Activated T-cell treated with anti-CD3 and anti-CD28 coated beads, Interleukin-2, amount 50 U/mL, for 72 hours (primary cell): ENCODE results near the gene KAT6B. TPM values are rescaled to one million over a fixed set of nuclear protein-coding genes. Genes with fewer than 3 reads are reported as not detected.

Experiments used
- ATAC-seq, 2 donors: fragments of 150-1000 bp; cut with Tn5 transposase; replicated peaks in 1 of 2; 2 replicates each; pipeline ENCODE4 v1.10.0; 2021; ENCODE audit warnings: moderate library complexity in 2 of 2, mild to moderate bottlenecking in 1 of 2
- DNase-seq, 2 donors: peaks; one replicate each; pipeline ENCODE4 v3.0.0; 2021 to 2022; ENCODE audit warnings: mixed read lengths in 1 of 2
- H3K27ac Mint-ChIP-seq: one replicate; pipeline ENCODE4 v1.8.0; 2022; ENCODE audit warnings: mild to moderate bottlenecking, moderate library complexity, mixed read lengths
- H3K27me3 Mint-ChIP-seq: one replicate; pipeline ENCODE4 v1.8.0; 2022; ENCODE audit warnings: low read depth, mixed read lengths
- H3K36me3 Mint-ChIP-seq, 2 donors: one replicate each; pipeline ENCODE4 v1.8.0; 2022; ENCODE audit warnings: mixed read lengths in 2 of 2, mild to moderate bottlenecking in 1 of 2; ENCODE audit not compliant: insufficient read depth in 2 of 2
- H3K4me1 Mint-ChIP-seq: one replicate; pipeline ENCODE4 v1.8.0; 2022; ENCODE audit warnings: low read depth, mixed read lengths
- H3K4me3 Mint-ChIP-seq, 2 donors: one replicate each; pipeline ENCODE4 v1.8.0; 2022; ENCODE audit warnings: mild to moderate bottlenecking in 2 of 2, mixed read lengths in 2 of 2, moderate library complexity in 2 of 2
- H3K9me3 Mint-ChIP-seq, 2 donors: one replicate each; pipeline ENCODE4 v1.8.0; 2022; ENCODE audit warnings: mixed read lengths in 2 of 2
- total RNA-seq, 2 donors: library from RNA; stranded (reverse); gene quantifications; one replicate each; pipeline ENCODE4 v1.2.3, GENCODE V29; 2022

Gene KAT6B
- total RNA-seq, 2 donors from 2014 or later = 27.9 to 29.8 TPM

DNA sequence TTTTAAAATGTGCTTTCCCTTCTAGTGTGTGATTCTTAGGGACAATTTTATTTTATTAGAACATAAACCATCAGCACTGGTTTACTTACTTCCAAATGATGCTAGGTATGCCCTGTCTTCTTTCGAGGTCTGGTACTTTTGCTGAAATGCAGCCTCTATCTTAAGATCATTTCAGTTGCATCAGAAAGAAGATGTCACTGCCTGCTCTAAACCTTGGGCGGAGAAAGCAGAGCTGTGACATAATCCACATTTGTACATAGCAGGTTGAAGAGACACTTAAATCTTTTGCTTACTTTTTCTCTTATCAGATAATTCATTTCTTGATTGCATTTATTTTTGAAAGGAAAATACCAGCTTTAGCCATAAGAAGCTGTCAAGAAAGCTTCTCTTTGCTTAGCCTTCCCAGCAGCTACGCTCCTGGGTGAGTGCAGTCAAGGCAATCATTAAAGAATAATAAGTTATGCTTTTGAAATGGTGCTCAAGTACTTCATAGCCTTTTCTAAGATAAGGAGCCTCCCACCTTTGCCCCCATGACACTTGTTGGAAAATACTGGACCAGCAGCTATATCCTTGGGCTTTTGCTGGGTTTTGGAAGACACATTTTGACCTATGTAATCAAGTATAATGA is 176.7 kb downstream of the KAT6B start:
- no peak overlapping the region for H3K4me3 Mint-ChIP-seq

DNA sequence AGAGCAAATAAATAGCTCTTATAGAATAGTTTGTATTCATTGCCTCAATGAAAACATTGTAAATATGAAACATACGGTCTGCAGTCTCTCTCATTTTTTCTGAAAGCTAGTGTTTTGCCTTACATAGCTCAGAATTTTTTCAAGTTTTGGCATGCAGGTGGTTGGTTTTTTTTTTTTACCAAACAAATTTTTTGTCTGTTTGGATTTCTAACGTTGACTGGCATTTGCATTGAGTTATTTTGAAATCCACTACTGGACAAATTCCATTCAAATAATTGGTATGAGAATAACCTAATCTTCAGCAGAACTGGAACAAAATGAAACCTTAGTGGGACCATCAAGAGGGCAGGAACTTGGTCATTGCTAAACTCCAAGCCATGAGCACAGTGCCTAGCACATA is 177.5 kb downstream of the KAT6B start:
- no peaks in the 10 kb centered on the region for H3K27me3 Mint-ChIP-seq
- H3K27ac Mint-ChIP-seq = no peak overlapping the region
- ATAC-seq (no peak), DNase-seq (no peak)
- no peaks in the 10 kb centered on the region for H3K9me3 Mint-ChIP-seq
- peaks cover 39% of the 10 kb centered on the region for H3K4me1 Mint-ChIP-seq
- H3K36me3 Mint-ChIP-seq = peaks cover 0 to 1% of the 10 kb centered on the region in 2 donors
- no peak overlapping the region for H3K4me3 Mint-ChIP-seq

More for the DNA sequence above, 176.7 kb downstream of the KAT6B start:
- no peak for ATAC-seq
- Mint-ChIP-seq H3K36me3 (peaks cover 0 to 1% of the 10 kb centered on the region in 2 donors), H3K27ac (no peak overlapping the region), H3K27me3 (no peaks in the 10 kb centered on the region), H3K9me3 (no peaks in the 10 kb centered on the region), H3K4me1 (peaks cover 34% of the 10 kb centered on the region)
- DNase-seq = no peak

DNA sequence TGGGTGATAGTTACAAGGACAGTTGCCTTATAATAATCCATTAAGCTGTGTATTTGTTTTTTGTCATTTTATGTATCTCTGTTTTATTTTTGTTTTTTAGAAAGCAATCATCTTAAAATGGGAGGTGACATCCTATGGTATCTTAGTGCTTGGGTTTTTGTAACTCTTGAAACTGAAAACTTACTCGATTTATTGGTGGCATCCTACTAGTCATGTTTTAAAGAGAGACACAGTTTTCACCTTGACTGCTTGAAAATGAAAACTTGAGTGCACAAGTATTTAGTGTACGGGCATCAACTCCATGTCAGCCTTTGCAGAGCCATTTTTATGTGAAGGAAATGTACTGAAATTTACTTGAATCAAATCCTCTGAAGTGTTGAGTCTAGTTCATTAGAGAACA is 181.2 kb downstream of the KAT6B start:
- Mint-ChIP-seq H3K36me3 (peaks cover 0 to 1% of the 10 kb centered on the region in 2 donors), H3K9me3 (no peaks in the 10 kb centered on the region), H3K4me3 (peak overlapping the region; percentile 26 to 48), H3K4me1 (peaks cover 20% of the 10 kb centered on the region), H3K27me3 (no peaks in the 10 kb centered on the region), H3K27ac (peak overlapping the region; percentile 29)
- ATAC-seq = no peak
- DNase-seq = no peak

DNA sequence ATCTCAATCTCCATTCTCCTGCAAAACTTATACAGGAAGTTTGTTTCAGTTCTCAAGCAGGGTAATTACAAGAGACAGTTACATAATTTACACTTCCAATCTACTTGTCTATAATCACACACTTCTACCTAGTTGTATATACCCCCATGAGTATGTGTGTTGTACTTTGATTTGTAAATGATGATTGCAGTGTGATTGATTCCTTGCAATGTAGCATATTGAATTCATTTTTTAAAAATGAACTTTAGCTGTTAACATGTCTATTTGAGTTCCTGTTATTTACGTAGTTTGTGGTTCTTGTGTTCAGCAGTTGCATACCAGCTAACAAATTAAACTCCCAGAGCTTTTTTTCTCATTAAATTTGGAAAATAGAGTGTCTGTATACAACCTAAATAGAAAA is 182.6 kb downstream of the KAT6B start:
- Mint-ChIP-seq H3K4me1 (peaks cover 33% of the 10 kb centered on the region), H3K4me3 (peak overlapping the region in 1 of 2 donors; percentile 35), H3K9me3 (no peaks in the 10 kb centered on the region), H3K27me3 (no peaks in the 10 kb centered on the region), H3K27ac (no peak overlapping the region), H3K36me3 (peaks cover 0 to 1% of the 10 kb centered on the region in 2 donors)
- ATAC-seq (no peak), DNase-seq (no peak)

DNA sequence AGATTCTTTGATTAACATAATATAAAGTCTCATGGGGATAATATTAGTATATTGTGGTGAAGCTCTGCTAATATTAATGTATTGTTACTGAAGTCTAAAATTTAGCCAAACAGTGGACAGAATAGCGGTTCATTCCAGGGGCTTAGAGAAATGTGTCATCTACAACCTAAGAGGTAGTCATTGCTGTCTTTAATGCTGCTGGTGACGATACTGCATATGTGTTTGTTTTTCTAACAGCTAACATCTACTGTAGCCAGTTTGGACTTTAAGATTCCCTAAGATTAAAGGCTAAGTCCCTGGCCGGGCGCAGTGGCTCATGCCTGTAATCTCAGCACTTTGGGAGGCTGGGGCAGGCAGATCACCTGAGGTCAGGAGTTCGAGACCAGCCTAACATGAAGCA is 183.0 kb downstream of the KAT6B start:
- H3K4me1 Mint-ChIP-seq = peaks cover 37% of the 10 kb centered on the region
- DNase-seq = no peak
- H3K9me3 Mint-ChIP-seq = no peaks in the 10 kb centered on the region
- ATAC-seq = no peak
- H3K27ac Mint-ChIP-seq = no peak overlapping the region
- H3K36me3 Mint-ChIP-seq = peaks cover 0 to 1% of the 10 kb centered on the region in 2 donors
- H3K27me3 Mint-ChIP-seq = no peaks in the 10 kb centered on the region
- H3K4me3 Mint-ChIP-seq = no peak overlapping the region

DNA sequence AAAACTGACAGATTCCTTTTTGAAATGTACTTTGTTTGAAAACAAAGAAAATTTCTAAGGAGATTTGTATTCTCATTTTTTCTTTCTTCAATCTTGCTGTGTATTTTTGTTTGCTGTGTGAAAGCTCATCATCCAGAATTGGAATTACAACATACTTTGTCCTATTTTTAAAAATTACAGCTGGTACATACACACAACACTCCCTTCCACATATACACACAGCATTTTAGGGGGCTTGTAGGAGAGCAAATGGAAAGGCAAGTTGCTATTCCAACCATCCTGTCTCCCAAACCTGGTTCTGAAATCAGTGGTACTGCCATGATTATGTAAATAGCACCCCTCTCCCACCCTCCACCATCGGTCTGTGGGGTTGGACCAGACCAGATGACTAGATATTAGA is 184.0 kb downstream of the KAT6B start:
- no peaks in the 10 kb centered on the region for H3K27me3 Mint-ChIP-seq
- peaks cover 46% of the 10 kb centered on the region for H3K4me1 Mint-ChIP-seq
- peaks cover 1% of the 10 kb centered on the region in 2 donors for H3K36me3 Mint-ChIP-seq
- DNase-seq (no peak), ATAC-seq (no peak)
- H3K9me3 Mint-ChIP-seq = no peaks in the 10 kb centered on the region
- no peak overlapping the region for H3K27ac Mint-ChIP-seq
- no peak overlapping the region for H3K4me3 Mint-ChIP-seq

DNA sequence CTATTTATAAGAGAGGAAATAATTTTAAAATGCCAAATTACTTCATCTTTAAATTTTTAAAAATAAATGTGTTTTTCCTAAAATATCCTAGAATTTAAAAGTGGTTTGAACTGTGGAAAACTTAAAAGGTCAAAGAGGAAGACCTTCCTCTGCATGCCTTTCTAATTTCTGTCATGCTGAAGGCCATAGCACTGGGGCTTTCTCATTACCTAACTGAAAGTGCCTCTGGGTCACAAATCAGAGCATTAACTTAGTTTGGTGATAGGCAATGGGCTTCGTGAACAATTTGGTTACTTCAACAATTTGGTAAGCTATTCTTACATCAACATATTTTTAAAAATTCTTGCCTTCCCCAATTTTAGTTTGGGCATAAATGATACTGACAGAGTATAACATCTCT is 184.8 kb downstream of the KAT6B start:
- Mint-ChIP-seq H3K9me3 (no peaks in the 10 kb centered on the region), H3K4me3 (no peak overlapping the region), H3K27ac (no peak overlapping the region), H3K36me3 (peaks cover 0 to 1% of the 10 kb centered on the region in 2 donors), H3K27me3 (no peaks in the 10 kb centered on the region), H3K4me1 (peaks cover 47% of the 10 kb centered on the region)
- DNase-seq = no peak
- ATAC-seq = no peak

DNA sequence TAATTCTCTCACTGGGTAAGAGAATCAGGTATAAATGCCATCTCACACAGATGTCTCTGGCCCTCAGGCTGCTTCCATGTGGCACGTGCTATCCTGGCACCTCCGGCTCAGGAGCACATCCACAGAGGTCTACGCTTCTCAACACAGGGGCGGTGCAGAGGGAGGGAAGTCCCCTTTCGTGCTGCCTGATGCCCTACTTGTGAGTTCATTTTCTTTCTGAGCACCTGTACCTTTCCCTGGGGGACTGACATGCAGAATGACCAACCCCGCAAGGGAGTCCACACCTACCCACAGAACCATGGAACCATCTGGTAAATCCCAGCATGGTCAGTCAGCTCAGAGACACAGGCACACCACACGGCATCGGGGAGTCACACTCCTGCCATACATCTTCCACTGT is 186.1 kb downstream of the KAT6B start:
- Mint-ChIP-seq H3K4me1 (peaks cover 40% of the 10 kb centered on the region), H3K27me3 (no peaks in the 10 kb centered on the region), H3K9me3 (no peaks in the 10 kb centered on the region), H3K36me3 (peaks cover 0 to 1% of the 10 kb centered on the region in 2 donors), H3K4me3 (no peak overlapping the region), H3K27ac (peak overlapping the region; percentile 3)
- no peak for ATAC-seq
- DNase-seq = no peak

DNA sequence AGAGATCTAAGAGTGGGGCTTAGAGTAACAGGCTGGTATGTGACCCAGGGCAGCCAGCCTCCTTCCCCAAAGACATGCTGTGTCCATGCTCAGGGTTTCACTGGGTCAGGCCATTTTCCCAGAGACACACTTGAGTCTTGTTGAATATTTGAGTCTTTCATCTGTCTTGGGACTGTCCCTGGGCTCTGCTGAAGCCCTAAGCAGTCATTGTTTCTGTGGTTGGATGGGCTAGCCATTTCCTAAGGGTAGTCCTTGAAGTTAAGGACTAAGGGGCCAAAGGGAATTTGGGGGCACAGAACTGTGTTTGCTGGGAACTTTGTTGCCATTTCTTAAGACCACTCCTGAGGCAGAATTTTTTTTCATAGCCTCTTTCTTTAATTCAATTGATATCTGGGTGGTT is 186.6 kb downstream of the KAT6B start:
- Mint-ChIP-seq H3K9me3 (no peaks in the 10 kb centered on the region), H3K4me1 (peaks cover 35% of the 10 kb centered on the region), H3K27ac (peak overlapping the region; percentile 87), H3K36me3 (peaks cover 0 to 1% of the 10 kb centered on the region in 2 donors), H3K4me3 (peak overlapping the region in 1 of 2 donors; percentile 82), H3K27me3 (no peaks in the 10 kb centered on the region)
- peak; percentile 20 to 22 for ATAC-seq
- no peak for DNase-seq

DNA sequence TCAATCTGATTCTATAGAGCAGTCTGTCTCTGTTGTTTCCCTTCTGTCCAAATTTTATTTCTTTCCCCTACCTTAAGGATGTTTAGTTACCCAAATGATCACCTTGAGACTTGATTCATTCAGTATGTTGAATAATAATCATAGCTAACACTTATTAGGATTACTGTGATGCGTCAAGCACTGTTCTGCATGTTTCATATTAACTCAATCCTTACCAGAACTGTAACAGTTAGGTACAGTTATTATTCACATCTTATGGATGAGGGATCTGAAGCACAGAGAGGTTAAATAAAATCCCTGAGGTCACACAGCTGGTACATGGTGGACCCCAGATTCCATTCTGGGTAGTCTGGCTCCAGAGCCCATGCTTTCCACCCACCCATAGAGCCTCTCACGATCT is 187.1 kb downstream of the KAT6B start:
- ATAC-seq (peak; percentile 57 to 77), DNase-seq (no peak)
- Mint-ChIP-seq H3K4me3 (peak overlapping the region in 1 of 2 donors; percentile 82), H3K4me1 (peaks cover 30% of the 10 kb centered on the region), H3K9me3 (no peaks in the 10 kb centered on the region), H3K27me3 (no peaks in the 10 kb centered on the region), H3K27ac (peak overlapping the region; percentile 87), H3K36me3 (peaks cover 0 to 1% of the 10 kb centered on the region in 2 donors)

DNA sequence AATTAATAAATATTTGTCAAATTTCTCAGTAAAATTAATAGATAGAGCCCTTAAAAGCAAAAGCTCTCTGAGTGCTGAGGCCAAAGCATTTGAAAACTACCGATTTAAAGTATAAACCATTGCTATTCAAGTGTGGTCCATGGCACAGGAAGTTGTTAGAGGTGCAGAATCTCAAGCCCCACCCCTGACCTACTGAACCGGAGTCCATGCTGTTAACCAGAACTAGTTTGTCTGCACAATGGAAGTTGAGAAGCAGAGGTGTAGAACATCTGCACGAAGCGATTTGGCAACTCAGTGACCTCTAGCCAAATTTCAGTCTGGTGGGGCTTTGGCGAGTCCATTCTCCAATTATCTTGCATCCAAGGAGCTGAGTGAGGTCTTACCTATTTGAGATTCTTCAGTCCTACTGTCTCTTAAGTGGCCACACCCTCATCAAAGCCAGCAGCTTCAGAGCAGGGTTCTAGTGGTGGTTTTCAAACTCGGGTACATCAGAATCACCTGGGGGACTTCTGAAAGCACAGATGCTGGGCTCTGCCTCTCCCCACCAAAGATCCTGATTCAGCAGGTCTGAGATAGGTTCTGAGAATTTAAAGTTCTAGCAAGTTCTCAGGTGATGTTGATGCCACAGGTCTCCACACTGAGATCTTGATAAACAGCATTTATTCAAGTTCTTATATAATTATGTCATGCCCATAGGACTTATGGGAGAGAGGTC is 188.3 kb downstream of the KAT6B start:
- H3K4me1 Mint-ChIP-seq = peaks cover 30% of the 10 kb centered on the region
- H3K4me3 Mint-ChIP-seq = peak overlapping the region in 1 of 2 donors; percentile 17
- peak overlapping the region; percentile 45 for H3K27ac Mint-ChIP-seq
- ATAC-seq (peak in 1 of 2 donors; percentile 35), DNase-seq (no peak)
- H3K9me3 Mint-ChIP-seq = no peaks in the 10 kb centered on the region
- H3K27me3 Mint-ChIP-seq = no peaks in the 10 kb centered on the region
- peaks cover 0 to 1% of the 10 kb centered on the region in 2 donors for H3K36me3 Mint-ChIP-seq

DNA sequence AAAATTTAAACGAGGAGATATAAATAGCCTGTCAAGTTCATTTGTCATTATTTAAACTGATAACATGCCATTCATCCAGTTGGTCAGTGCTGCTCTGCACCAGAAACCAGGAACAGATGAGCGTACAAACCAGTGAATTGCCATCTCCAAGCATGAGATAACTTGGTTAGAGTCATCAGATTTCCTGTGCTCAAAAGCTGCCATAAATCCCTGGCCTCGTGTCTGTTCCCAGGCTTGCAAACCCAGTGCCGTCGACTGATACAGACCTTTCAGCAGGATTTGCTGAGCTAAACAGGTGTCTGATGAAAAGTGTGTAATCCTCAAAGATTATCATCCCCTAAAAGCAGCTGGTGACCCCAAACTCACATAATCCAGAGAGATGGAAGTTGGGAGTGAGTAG is 189.0 kb downstream of the KAT6B start:
- ATAC-seq (no peak), DNase-seq (no peak)
- no peaks in the 10 kb centered on the region for H3K27me3 Mint-ChIP-seq
- no peaks in the 10 kb centered on the region for H3K9me3 Mint-ChIP-seq
- H3K4me1 Mint-ChIP-seq = peaks cover 30% of the 10 kb centered on the region
- peak overlapping the region in 1 of 2 donors; percentile 43 for H3K4me3 Mint-ChIP-seq
- H3K27ac Mint-ChIP-seq = peak overlapping the region; percentile 45
- peaks cover 0 to 1% of the 10 kb centered on the region in 2 donors for H3K36me3 Mint-ChIP-seq

DNA sequence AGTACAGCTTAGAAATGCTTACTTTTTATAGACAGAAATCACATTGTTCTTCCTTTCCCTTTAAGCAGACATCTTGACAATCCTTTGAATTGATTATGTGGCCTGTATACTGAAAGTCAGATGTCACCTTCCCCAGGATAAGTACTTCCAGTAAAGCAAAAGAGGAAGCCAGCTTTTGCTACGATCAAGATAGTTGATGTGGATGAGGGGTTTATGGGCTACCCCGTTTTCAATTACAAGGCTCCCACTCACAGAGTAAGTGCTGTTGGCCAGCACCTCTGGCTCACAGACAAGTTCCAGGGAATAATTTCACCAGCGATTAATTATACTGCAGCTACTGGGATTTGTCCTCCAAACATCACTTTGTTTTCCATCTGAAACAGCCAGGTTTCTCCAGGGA is 189.9 kb downstream of the KAT6B start:
- Mint-ChIP-seq H3K4me3 (no peak overlapping the region), H3K27ac (peak overlapping the region; percentile 24), H3K36me3 (peaks cover 0 to 1% of the 10 kb centered on the region in 2 donors), H3K4me1 (peaks cover 30% of the 10 kb centered on the region), H3K9me3 (no peaks in the 10 kb centered on the region), H3K27me3 (no peaks in the 10 kb centered on the region)
- DNase-seq (no peak), ATAC-seq (no peak)
